ENCODE data around the gene ENG.
A peak's percentile ranks its signal among the peaks of the same experiment; 100 is the strongest.
"Not testable (repeated sequence)": the region's sequence is repeated elsewhere in the genome, so short reads cannot be mapped to it uniquely, and the experiment has no call there.

Gene ENG

DNA sequence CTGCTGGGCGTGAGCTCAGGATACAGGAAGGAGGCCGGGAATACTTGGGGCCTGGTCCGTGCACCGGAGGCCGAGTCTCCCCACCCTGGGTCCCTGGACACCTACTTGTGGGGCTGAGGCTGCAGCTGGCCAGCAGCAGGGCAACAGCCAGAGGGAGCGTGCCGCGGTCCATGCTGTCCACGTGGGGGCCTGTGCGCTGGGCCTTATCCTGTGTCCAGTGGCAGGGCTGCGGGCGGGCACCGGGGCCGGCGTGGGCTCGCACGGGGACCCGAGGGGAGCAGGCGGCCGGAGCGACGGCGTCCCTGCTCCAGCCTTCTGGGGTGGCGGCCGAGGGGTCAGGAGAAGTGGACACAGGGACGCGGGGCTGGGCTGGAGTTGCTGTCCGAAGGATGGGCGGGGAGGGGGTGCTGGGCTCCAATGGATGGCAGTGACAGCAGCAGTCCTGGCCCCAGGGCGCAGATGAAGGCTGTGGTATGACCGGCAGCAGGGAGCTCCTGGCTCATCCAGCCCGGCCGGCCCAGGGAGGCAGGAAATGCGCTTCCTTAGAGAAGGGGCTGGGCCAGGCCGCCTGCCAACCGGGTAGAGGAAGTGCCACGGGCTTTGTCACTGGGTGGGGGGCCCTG lies at the start of gene ENG:
ENG (minus strand) TSS at position 475 of the 623 bp plus-strand sequence; CDS start at position 172, 303 bp downstream.
- no peak for DNase-seq

DNA sequence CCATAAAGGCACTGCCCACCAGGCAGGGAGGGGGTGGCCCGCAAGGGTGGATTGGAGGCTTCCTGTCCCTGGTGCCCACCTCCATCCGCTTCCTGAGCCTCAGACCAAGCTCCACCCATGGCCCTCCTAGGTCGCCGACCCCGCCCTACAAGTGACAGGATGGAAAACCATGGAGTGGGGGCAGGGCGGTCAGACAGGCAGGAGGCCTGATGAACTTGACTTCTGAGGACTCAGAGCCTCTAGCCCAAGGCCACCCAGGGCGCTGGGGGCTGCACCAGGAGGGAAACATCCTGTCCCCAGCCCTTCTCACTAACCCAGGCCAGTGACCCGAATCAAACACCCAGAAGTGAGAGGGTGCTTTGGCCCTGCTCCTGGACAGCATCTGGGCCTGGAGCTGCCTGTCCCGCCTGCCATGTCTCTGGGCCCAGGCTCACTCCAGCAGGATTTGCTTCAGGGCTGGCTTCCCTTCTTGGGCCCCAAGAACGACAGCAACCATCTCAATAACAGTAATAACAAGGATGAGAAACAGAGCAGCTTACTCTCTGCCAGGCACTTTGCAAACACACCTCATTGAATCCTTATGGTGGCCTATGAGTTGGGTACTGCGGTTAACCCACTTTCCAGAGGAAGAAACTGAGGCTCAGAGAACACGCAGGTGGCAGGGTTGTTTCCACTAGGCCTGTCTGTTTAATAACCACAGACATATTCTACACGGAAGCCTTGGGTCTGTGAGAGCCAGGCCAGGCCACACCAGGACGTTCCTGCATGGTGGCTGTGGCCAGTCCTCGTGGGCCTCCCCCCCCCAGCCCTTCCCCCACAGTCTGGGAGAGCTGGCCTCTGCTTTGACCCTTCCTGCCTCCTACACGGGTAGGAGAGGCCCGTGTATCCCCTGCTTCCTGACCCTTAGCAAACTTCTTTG lies 49.4 kb upstream of the ENG start:
- peak; percentile 56 to 62 for DNase-seq

DNA sequence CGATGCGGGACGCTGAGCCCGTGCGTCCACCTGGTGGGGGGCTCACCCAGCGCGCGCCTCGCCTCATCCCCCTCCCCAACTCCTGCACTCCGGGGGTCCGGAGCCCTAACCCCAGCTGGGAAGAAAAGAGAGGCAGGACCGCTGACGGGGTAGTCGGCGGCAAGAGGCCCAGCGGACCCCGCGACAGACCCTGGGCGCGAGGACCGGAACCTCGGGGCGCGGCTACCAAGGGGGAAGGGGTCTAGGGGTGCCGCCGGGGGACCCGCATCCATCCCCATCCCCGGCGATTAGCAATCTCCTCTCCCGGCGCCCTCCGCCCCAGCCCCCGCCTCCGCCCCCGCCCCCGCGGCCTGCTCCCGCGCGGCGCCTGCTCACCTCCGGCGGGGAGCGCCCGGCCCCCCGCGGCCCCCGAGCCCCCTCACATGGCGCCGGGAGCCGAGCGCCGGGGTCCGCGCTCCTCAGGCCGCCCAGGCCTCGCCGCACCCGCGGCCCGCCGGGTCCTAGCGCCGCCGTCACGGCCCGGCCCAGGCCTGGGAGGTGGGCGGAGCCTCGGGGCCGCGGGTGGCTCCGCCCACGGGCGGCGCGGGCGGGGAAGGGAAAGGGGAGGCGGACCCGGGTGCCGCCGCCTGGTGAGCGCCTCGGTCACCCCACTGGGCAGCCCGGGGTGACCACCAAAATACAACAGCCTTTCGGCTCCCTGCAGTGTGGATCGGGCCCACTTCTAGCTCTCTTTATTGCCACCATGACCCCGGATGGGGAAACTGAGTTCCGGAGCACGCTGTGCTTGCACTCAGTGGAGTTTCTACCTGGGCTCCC lies 44.9 kb upstream of the ENG start, which contains the start of gene ST6GALNAC6:
ST6GALNAC6 (minus strand) TSS at position 476 of the 816 bp plus-strand sequence. CDS start 1,622 bp downstream, outside the sequence.
- DNase-seq, result peak; percentile 69 to 72

DNA sequence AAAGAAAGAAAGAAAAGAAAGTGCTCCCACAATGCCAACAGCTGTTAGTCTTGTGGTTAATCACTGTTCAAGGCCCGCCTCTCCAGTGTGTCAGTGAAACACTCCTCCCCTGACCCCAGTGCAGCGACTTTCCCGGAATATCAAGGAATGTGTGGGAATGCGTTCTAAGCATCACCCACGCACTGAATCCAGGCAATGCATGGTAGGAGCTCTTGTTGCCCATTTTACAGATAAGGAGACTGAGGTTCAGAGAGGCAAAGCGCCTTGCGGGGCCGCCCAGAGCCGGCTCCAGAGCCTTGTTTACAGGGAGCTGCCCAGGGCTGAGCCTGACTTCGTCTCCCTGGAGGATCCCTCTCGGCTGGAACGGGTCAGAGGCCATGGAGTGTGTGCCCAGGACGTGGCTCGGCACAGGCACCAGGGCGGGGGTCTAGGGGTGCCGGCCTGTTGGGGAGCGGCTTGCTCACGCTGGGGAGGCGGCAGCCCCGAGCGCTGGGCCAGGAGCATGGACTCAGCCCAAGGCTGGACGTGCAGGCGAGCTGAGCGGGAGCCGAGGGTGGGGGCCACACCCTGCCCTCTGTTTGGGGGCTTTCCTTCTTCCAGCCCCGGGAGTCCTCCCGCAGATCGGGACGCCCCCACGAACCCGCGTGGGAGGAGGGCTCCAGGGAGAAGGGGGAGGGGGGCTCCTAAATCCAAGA lies 44.1 kb upstream of the ENG start:
- no peak for DNase-seq

DNA sequence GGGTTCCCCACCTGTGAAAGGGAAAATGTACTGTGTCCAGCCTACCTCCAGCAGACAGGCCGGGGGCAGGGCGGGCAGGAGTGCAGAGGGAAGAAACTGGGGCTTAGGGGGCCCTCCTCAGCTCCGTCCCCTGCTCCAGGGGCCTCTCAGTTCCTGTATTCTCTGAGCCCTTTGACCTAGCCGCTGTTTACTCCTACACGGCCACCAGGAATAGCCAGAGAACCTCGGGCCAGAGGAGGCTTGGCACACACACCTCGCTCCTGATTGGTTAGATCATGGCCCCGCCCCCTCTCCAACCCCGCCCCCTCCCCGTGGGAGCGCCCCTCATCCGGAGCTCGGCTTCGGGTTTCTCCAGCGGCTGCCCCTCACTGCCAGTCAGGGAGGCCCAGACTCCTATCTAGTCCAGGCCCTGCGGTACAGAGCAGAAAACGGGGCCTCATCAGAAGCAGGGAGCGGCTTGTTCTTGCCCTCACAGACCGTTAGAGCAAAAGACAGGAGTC lies 42.8 kb upstream of the ENG start:
- DNase-seq, result no peak

DNA sequence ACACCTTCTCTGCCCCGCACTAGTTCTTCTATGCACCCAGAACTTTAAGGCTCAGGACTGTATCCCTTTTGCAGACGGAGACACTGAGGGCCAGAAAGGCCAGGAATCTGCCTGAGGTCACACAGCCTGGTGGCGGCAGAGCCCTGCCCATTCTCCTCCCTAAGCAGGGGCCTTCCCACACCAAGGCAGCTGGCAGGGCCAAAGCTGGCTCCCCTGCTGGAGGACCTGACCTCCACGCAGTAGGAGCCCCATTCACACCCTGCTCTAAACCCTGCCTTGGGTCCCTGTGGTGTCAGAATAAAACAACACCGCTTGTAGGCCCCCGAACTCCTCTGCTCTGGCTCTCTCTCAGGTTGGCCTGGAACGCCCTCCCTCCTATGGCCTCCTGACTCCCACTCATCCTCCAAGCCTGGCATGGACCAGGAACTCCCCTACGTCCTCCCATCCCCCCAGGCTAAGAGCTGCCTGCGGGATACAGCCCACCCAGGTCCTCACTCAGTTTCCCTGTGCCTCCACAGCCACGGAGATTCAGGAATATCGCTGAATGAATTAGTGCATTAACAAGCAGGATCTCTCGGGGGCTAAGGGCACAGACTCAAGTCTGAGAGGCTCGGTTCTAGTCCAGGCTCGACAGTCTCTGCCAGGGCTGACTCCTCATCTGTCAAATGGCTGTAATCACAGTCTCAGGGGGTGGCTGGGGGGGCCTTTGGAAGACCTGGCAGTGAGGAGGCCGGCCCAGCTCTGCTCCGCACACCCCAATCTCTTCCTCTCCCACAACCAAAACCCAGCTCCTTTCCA lies 42.1 kb upstream of the ENG start:
- DNase-seq, result no peak

DNA sequence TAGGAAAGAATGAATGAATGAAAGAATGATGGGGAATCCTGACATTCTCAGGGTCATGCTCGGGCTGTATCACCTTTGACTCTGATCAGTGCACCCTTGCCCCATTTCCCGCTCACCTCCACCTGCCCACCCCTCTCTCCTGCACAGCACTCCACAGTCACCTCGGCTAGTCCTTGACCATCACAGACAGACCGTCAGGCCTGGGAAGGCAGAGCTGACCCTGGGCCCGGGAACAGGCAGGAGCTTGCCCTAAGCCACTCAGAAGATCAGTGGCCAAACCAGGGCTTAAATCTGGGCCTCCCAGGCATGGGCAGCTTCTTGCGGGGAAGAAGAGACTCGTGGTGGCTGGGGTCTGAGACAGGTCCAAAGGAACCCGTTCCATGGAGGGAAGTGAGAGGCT lies 41.4 kb upstream of the ENG start:
- DNase-seq, result no peak

DNA sequence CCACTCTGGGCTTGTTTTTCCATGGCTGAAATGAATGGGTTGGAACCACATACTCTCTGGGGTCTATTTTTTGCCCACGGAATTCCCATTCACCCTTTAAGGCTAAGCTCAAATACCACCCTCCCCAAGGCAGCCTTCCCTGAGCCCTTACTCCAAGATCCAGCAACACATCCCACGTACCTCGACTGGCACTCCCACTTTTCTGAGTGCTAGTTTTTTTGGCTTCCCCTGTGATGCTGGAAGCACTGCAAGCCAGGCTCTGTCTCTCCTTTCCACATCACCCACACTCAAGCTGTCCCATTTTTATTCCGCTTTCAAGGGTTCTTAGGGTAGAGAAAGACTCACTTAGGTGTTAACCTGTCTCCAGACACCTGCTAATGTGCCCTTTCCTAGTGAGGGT lies 38.9 kb upstream of the ENG start:
- DNase-seq, result no peak

DNA sequence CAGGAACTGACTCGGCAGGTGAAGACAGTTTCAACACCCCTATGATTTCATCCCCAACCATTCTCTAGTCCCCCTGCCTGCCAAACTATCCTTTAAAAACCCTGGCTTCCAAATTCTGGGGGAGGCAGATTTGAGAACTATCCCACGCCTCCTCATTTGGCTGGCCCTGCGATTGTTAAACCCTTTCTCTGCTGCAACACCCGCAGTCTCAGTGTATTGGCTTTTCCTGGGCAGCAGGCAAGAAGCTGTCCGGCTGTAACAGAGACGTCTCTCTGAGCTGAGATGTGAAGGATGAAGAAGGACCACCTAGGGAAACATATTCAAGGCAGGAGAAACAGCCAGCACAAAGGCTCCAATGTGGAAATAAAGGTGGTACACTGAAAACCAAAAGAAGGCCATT lies 38.4 kb upstream of the ENG start:
- DNase-seq, result no peak

DNA sequence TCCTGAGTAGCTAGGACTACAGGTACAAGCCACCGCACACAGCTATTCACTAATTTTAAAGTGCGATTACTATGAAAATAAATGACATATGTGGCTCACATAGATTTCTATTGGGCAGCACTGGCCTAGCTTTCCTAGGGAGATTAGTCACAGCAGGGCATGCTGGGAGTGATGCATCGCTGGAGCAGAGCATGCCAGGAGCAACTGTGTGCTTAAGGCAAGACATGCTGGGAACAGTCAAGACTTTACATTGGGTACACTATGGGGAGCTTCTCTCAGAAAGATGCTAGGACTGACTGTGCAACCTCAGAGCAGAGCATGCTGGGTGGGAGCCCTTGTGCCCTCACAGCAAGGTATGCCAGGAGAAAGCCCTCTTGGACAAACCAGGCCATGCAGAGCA lies 35.6 kb upstream of the ENG start:
- DNase-seq, result no peak

DNA sequence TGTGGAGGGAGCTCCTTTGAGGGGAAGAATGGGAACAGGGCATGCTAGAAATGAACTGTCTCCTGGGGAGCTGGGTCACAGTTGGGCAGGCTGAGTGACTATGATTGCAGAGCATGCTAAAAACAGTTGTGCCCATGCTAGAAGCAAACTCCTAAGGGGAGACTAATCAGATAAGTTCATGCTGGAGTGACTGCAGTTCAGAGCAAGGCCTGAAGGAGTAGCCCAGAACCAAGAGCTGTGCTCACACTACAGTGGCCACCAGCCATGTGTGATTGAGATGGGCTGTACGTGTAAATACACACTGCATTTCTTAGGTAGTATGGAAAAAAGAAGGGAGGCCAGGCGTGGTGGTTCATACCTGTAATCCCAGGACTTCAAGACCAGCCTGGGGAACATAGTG lies 33.3 kb upstream of the ENG start:
- no peak for DNase-seq

DNA sequence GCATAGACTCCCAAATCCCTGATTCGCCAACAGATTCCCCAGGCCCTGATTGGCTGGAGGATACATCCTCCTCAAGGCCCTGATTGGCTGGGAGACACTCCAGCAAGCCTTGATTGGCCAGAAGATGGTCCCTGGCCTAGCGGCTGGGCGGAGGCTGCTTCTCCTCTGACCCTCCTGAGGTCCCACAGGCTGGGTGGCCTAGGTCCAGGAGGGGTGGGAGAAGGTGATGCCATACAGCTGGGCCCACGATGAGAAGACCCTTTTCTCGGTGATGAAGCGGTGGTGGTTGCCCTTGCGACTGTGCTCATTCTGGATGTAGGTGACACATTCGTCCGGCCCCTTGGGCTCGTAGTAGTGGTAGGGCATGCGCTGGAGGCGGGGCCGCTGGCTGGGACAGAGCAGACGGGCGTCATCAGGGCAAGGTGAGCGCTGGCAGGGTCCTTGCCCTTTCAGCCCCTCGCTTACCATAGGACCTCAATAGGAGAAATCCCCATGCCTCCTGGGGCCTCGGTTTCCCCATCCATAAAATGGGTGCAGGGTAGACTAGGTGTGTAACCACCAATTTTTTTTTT lies 32.0 kb upstream of the ENG start:
- DNase-seq, result no peak

DNA sequence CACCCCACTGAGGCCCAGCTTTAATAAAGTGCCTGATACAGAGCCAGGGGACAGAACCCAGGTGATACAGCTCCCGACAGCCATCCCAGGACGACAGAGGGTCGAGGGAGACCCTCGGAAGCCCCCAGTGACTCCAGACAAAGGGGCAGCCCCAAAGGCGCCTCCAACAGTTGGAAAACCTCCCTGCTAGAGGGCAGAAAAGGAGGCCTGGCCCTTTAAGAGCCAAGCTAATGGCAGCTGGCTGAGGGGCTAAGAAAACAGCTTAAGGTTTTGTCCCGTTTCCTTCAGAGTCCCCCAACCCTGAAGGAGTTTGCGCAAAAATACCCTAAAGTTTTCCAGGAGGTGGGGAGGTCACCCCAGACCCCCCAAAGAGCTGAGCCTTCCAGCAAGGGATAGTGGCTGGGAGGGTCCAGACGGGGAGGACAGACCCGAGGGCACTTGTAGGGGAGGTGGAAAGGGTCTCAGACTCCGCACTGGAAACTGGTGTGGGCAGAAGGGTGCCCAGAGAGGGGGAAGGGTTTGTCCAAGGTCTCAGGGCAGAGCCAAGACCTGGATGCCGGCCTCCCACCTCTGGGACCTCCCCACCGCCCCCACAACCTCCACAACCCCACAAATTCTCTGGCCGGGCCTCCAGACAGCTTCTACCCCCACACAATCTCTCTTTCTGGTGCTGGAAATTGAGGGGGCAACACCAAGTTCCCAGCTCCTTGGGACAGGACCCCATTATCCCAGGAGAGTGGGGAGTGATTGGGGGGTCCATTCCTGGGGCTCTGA lies 31.2 kb upstream of the ENG start:
- DNase-seq, result no peak

DNA sequence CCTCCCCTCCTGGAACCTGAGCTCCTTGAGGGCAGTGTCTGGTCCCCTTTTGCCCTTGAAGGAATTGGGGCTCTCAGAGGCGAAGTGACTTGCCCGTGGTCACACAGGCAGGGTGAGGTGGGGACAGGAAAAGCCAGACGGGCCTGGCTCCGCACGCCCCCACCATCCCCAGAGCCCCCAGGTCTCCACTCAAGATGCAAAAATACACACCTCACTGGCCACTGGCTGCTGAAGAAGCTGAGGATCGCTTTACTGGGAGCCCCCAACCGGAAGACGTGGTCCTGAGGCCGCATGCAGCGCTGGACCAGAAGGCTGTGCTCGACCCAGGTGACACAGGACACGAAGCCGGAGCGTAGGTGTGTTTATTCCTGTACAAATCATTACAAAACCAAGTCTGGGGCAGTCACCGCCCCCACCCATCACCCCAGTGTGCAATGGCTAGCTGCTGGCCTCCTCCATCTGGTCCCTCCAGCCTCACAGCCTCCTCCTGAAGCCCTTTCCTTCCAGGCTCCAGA lies 30.6 kb upstream of the ENG start:
- DNase-seq, result no peak

DNA sequence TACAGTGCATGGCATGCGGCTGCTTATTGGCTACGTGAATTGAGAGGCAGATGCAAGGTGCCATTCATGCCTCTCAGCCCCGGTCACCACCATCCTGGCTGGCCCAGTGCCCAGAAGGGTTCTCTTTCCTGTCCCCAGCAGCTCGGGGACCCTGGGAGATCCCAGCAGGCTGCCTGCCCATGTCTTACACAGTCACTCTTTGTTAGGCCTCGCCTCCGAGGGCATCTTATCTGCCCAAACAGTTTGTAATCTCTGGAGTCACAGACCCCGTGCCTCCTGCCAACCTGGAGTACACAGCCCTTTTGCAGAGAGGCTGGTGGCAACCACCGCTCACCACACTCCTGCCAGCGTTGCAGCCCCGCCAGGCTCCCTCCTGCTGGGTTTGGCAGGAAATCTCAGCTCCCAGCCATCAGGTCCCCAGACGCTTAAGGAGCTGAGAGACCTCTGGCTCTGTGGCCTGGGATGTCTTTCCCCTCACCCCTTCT lies 30.0 kb upstream of the ENG start:
- no peak for DNase-seq

DNA sequence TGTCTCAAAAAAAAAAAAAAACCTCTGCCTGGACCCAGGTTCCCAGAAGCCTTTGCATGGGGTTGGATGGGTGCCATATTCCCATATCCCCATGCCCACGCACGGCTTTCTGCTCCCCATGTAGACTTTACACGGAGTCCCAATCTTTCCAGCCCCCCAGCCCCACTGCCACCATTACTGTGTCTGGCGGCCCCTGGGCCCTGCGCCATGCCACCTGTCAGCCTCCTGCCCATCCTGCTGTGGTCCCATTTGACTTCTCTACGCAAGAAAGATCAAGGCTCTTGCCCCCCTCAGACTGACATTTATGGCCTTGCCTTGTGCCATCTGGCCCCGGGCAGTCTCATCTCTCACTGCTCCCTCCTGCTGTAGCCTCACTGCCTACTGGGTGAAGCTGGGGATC lies 29.5 kb upstream of the ENG start:
- no peak for DNase-seq

DNA sequence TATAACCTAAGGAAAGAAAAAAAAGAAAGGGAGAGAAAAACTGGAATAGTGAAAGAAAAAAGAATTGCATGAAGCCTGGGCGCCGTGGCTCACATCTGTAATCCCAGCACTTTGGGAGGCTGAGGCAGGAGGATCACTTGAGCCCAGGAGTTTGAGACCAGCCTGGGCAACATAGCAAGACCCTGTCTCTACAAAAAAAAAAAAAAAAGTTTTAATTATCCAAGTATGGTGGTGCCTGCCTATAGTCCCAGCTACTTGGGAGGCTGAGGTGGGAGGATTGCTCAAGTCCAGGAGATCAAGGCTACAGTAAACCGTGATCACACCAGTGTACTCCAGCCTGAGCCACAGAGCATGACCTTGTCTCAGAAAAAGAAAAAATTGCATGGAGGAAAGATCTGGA lies 27.3 kb upstream of the ENG start:
- not testable (repeated sequence) for DNase-seq

DNA sequence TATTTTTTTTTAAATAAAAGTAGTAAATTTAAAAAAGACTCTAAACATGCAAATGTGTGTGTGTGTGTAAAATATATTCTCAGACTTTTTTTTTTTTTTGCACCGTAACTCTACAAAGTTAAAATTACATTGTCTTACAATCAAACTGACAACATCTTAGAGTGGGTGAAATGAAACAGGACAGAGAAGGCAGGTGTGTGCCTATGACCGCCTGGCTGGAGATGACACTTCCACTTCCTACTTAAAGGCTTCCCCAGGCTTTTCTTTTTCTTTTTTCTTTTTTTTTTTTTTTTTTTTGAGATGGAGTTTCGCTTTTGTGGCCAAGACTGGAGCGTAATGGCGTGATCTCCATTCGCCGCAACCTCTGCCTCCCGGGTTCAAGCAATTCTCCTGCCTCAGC lies 25.7 kb upstream of the ENG start:
- DNase-seq, result no peak

DNA sequence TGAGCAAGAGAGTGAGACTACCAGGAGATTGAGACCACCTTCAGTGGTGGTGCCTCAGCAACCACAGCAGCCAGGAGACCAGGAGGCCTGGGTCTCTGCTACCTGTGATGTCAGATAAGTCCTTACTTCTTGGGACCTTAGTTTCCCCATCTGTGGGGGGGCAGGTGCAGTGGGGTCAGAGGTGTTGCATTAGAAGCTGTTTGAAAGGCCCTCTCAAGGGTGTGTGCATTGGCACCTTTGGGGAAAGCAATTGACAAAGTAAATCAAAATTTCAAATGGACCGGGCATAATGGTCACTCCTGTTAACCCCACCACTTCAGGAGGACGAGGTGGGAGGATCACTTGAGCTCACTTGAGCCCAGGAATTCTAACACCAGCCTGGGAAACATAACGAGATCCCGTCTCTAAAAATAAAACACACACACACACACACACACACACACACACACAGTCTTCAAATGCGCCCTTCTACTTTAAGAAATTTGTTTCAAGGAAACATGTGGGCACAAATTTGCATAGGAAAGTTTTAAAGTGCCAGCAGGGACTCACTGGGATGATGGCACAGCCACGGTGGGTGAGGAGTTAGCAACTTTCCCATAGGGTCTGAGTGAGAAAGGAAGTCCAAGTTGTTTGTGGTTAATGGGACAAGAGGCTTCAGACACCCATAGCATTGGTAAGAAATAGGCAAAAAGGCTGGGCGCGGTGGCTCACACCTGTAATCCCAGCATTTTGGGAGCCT lies 24.4 kb upstream of the ENG start:
- no peak for DNase-seq

Measured in activated CD4-positive, alpha-beta T cell treated with anti-CD3 and anti-CD28 coated beads for 4 hours (primary cell).